AG09319 (cell line): ENCODE results near the gene GVQW3.

Experiments
- DNase-seq: peaks from one replicate; pipeline ENCODE4 v3.0.0-alpha.2; 2010; ENCODE audit warnings: low read depth; ENCODE audit errors: extremely low read depth
- CTCF ChIP-seq: IDR thresholded peaks from 2 replicates; pipeline ENCODE4 v1.5.1; 2011; ENCODE audit warnings: low read depth, mild to moderate bottlenecking, inconsistent platforms, low read length, moderate library complexity

Gene GVQW3

GRCh38 chr11:76424379-76424778 lies 43.3 kb downstream of the GVQW3 start:
- no peak for DNase-seq
- TF ChIP-seq CTCF = no peak

GRCh38 chr11:76424891-76425290 lies 43.8 kb downstream of the GVQW3 start:
- TF ChIP-seq CTCF = no peak
- no peak for DNase-seq

- TF ChIP-seq CTCF = no peak
- DNase-seq = no peak
These were observed 45.5 kb downstream of the GVQW3 start for GRCh38 chr11:76426660-76427059.

DNA sequence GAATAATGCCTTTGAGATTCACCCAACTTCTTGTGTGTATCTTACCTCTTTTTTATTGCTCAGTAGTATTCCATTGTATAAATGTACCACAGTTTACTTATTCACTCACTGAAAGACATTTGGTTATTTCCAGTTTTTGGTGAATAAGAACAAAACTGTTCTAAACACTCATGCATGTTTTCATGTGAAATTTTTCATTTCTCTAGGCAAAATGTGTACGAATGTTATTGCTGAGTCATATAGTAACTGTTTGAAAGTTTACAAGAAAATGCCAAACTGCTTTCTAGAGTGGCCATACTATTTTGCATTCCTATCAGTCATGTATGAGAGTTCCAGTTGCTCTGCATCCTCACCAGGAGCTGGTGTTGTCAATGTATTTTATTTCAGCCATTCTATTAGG lies 54.9 kb downstream of the GVQW3 start:
- TF ChIP-seq CTCF = no peak
- no peak for DNase-seq

GRCh38 chr11:76443268-76443980 lies 62.3 kb downstream of the GVQW3 start:
- no peak for DNase-seq

GRCh38 chr11:76444065-76444383 lies 62.9 kb downstream of the GVQW3 start:
- DNase-seq = no peak
- TF ChIP-seq CTCF = no peak

More at GRCh38 chr11:76443268-76443980, 62.3 kb downstream of the GVQW3 start:
- no peak for TF ChIP-seq CTCF

- peak; percentile 99 for DNase-seq
- TF ChIP-seq CTCF = no peak
These were observed 63.4 kb downstream of the GVQW3 start, which contains the start of gene EMSY for GRCh38 chr11:76444384-76445120. Gene EMSY (plus strand): TSS chr11:76445018. CDS start chr11:76446939, 1,921 bp downstream.
